Fibroblast of pulmonary artery (primary cell): ENCODE measurements around the gene PTCD1.

Source experiments
- DNase-seq: peaks from one replicate; pipeline ENCODE4 v3.0.0-alpha.2; 2010; ENCODE audit warnings: low read depth
- H3K4me3 ChIP-seq: replicated peaks from 2 replicates; pipeline ENCODE4 v1.5.1; 2011; ENCODE audit warnings: low read depth, mild to moderate bottlenecking, control low read depth, low read length, moderate library complexity
- CTCF ChIP-seq: IDR thresholded peaks from 2 replicates; pipeline ENCODE4 v1.5.1; 2011; ENCODE audit warnings: mild to moderate bottlenecking, control low read depth, low read length, inconsistent platforms; ENCODE audit errors: missing control alignments

Gene PTCD1

GRCh38 chr7:99369767-99370391 lies 68.7 kb downstream of the PTCD1 start:
- no peak overlapping the region for H3K4me3 ChIP-seq
- TF ChIP-seq CTCF, result no peak
- peak; percentile 55 for DNase-seq

- no peak for TF ChIP-seq CTCF
- H3K4me3 ChIP-seq, result no peak overlapping the region
- DNase-seq, result no peak
Measured at GRCh38 chr7:99368750-99369389, 69.7 kb downstream of the PTCD1 start.
